ENCODE data around the gene PNLDC1.

DNA sequence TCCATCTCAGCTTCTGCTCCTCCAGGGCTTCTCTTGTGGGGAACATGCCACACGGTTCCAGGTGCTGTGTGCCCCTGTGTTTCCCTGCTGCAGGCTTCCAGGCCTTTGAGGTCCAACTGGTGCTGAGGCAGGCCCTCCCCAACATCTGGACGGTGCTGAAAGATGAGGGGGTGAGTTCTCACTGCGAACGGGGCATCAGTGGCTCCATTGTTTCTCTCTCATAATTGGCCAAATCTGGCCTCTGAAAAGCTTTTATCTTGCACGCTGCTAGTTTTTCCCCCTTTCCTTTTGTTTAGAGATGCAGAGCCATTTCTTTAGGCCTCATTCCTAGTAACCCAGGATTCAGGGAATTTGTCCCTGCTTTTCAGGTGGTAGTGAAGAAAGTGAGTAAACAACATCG lies 8.6 kb downstream of the PNLDC1 start:
- TF ChIP-seq, protein P1, sequence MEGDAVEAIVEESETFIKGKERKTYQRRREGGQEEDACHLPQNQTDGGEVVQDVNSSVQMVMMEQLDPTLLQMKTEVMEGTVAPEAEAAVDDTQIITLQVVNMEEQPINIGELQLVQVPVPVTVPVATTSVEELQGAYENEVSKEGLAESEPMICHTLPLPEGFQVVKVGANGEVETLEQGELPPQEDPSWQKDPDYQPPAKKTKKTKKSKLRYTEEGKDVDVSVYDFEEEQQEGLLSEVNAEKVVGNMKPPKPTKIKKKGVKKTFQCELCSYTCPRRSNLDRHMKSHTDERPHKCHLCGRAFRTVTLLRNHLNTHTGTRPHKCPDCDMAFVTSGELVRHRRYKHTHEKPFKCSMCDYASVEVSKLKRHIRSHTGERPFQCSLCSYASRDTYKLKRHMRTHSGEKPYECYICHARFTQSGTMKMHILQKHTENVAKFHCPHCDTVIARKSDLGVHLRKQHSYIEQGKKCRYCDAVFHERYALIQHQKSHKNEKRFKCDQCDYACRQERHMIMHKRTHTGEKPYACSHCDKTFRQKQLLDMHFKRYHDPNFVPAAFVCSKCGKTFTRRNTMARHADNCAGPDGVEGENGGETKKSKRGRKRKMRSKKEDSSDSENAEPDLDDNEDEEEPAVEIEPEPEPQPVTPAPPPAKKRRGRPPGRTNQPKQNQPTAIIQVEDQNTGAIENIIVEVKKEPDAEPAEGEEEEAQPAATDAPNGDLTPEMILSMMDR (IDR thresholded peaks at IDR 0.05 in 4 of 5, conservative IDR thresholded peaks at IDR 0.05 in 1 of 5) = no peak
- no peak for TF ChIP-seq POLR2A (IDR thresholded peaks at IDR 0.05)
